Motor neuron (in vitro differentiated cells): ENCODE data around the gene MRPS21. TPM values are rescaled to one million over a fixed set of nuclear protein-coding genes. Genes with fewer than 3 reads are reported as not detected.

Source experiments
- ATAC-seq, 8 experiments: fragments of 200-7000 bp; cut with Tn5 transposase; replicated peaks in 6 of 8; 2 replicates each; pipeline ENCODE4 v1.8.0; 2021; ENCODE audit warnings: mild to moderate bottlenecking in 8 of 8, moderate library complexity in 8 of 8
- H3K27ac ChIP-seq, 2 donors: fragments of 250-450 bp; sonication (Bioruptor Pico); 2 replicates each; pipeline ENCODE4 v1.9.0; 2021; ENCODE audit warnings: antibody characterized with exemption in 2 of 2, mild to moderate bottlenecking in 2 of 2, moderate library complexity in 1 of 2
- H3K4me1 ChIP-seq, 2 donors: fragments of 250-450 bp; sonication (Bioruptor Pico); replicated peaks in 1 of 2; 2 replicates each; pipeline ENCODE4 v1.6.1; 2021; ENCODE audit warnings: antibody characterized with exemption in 2 of 2, mild to moderate bottlenecking in 2 of 2, moderate library complexity in 1 of 2
- H3K4me3 ChIP-seq, 5 donors: fragments of 250-450 bp; sonication (Bioruptor Pico); 2 replicates each; pipeline ENCODE4 v1.9.0; 2021; ENCODE audit warnings: antibody characterized with exemption in 5 of 5, mild to moderate bottlenecking in 5 of 5, moderate library complexity in 4 of 5
- WGBS, 10 experiments: fragments of 450-650 bp; shearing (Covaris generic); methylation state at CpG; one replicate each; pipeline ENCODE4 v1.0.0; 2022; 5-methylcytosine and 5-hydroxymethylcytosine counted together
- in situ Hi-C, 9 experiments: fragments of 400-800 bp; cut with MboI; loops; one replicate each; pipeline ENCODE4 v1.15.0; 2021; ENCODE audit warnings: low sequenced_read_pairs in 9 of 9, low pct_unique_long_range_greater_than_20kb in 2 of 9; ENCODE audit not compliant: unreplicated experiment in 9 of 9
- total RNA-seq, 8 experiments: library from RNA; unstranded; fragments of 300-600 nt; gene quantifications; 2 replicates each; pipeline versions ENCODE4 v1.2.3 to v1.2.4, GENCODE V29; 2022

MRPS21 gene
- total RNA-seq, 8 experiments from 2014 or later = 104 to 198 (median 121) TPM

DNA sequence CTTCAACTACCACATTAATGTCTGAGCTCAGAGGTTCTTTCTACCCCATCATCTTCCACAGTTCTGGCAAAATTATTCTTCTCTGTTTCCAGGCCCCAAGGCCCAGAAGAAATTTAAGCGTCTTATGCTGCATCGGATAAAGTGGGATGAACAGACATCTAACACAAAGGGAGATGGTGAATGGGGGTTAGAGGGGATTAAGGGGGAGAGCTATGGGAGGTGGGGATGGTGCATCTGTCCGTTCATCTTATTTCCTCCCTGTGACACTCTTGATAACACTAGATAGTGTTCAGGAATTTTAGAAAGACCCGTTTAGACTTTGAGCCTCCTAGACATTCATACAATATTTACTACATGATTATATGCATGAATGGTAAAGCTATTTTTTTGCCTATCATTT, 52.7 kb downstream of the MRPS21 start:
- WGBS, 10 experiments = 40 to 100% (median 100%) methylated on average over 1 to 4 of the region's 4 CpGs; no CpG with 5 or more reads in 3 of the 10 experiments
- H3K4me3 ChIP-seq = no peak overlapping the region
- H3K27ac ChIP-seq = no peak overlapping the region
- no peaks in the 10 kb centered on the region for H3K4me1 ChIP-seq
- in situ Hi-C loops = no loop called here
- ATAC-seq = no peak

DNA sequence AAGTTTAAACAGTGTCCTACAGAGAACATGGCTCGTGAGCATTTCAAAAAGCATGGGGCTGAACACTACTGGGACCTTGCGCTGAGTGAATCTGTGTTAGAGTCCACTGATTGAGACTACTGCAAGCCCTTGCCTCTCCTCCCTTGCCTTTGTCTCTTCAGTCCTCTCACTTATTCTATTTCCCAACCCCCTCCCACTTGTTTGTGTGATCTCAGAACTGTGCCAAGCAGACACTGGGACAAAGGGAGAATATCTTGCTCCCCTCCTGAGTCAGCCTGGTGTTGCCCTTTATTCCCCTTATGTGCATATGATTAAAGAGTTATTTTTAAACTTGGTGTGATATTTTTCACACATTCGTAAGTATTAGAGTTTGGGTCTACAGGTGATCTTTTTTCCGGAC, 59.2 kb downstream of the MRPS21 start:
- Histone ChIP-seq H3K4me1 (no peaks in the 10 kb centered on the region), H3K4me3 (no peak overlapping the region), H3K27ac (no peak overlapping the region)
- 82 to 100% (median 93%) methylated on average over 1 to 4 of the region's 4 CpGs; no CpG with 5 or more reads in 2 of the 10 experiments for WGBS, 10 experiments
- peak; percentile 48 to 97 (median 74) for ATAC-seq
- in situ Hi-C loops = no loop called here

Other genes starting within 250 kb of the MRPS21 start
- 100 to 1,000 TPM in 2 of 8 experiments, 10 to 100 TPM in 6; 37.4 to 109 (median 75.6) TPM for gene VPS45, start 226.1 kb upstream of the MRPS21 start, total RNA-seq
- 100 to 1,000 TPM in 1 of 8 experiments, 10 to 100 TPM in 7; 28.1 to 143 (median 48.9) TPM for gene PLEKHO1, start 143.9 kb upstream of the MRPS21 start, total RNA-seq
- 100 to 1,000 TPM in 1 of 8 experiments, 10 to 100 TPM in 7; 34.6 to 147 (median 54.7) TPM for gene ANP32E, start 57.7 kb upstream of the MRPS21 start, total RNA-seq
- 10 to 100 TPM in 5 of 8 experiments, 1 to 10 TPM in 2, under 1 TPM in 1; 0.56 to 86.1 (median 28.3) TPM for gene CA14, start 36.1 kb upstream of the MRPS21 start, total RNA-seq
- 100 to 1,000 TPM in 5 of 8 experiments, 10 to 100 TPM in 3; 70.5 to 134 (median 109) TPM for gene APH1A, start 24.8 kb upstream of the MRPS21 start, total RNA-seq
- gene C1orf54, start 21.1 kb upstream of the MRPS21 start, total RNA-seq = 100 to 1,000 TPM in 1 of 8 experiments, 10 to 100 TPM in 4, 1 to 10 TPM in 3; 1.9 to 104 (median 50.2) TPM
- 10 to 100 TPM in 1 of 8 experiments, 1 to 10 TPM in 5, under 1 TPM in 2; 0.72 to 11.6 (median 5.8) TPM for gene CIART, start 11.3 kb upstream of the MRPS21 start, total RNA-seq
- 10 to 100 TPM; 32.5 to 78.4 (median 62.0) TPM for gene PRPF3, start 27.7 kb downstream of the MRPS21 start, total RNA-seq
- 10 to 100 TPM in 7 of 8 experiments, 1 to 10 TPM in 1; 9.1 to 37.4 (median 23.7) TPM for gene RPRD2, start 70.3 kb downstream of the MRPS21 start, total RNA-seq
- 10 to 100 TPM; 24.1 to 51.0 (median 35.8) TPM for gene TARS2, start 193.6 kb downstream of the MRPS21 start, total RNA-seq
- 10 to 100 TPM in 3 of 8 experiments, 1 to 10 TPM in 5; 1.4 to 73.4 (median 3.5) TPM for gene ECM1, start 214.2 kb downstream of the MRPS21 start, total RNA-seq
- 1 to 10 TPM in 5 of 8 experiments, under 1 TPM in 3; 0.57 to 4.1 (median 2.1) TPM for gene FALEC, start 221.9 kb downstream of the MRPS21 start, total RNA-seq